Keratinocyte (primary cell): ENCODE measurements around the gene GGNBP2. TPM values are rescaled to one million over a fixed set of nuclear protein-coding genes. Genes with fewer than 3 reads are reported as not detected.

Experiments
- DNase-seq: peaks from one replicate; pipeline ENCODE4 v3.0.0-alpha.2; 2011; ENCODE audit warnings: low read depth, missing footprints, low spot score
- FAIRE-seq: peaks from 2 replicates; lab custom pipeline; 2011; peaks lifted over from hg19 to GRCh38; lab: Jason Lieb, UNC
- H2AFZ ChIP-seq: 2 replicates; pipeline ENCODE4 v1.6.0; 2012; ENCODE audit warnings: low read length, control low read depth, inconsistent platforms; ENCODE audit not compliant: control insufficient read depth
- H3K27ac ChIP-seq: 2 replicates; pipeline ENCODE4 v1.5.1; 2011; ENCODE audit warnings: low read length; ENCODE audit not compliant: control insufficient read depth, insufficient read depth
- H3K27me3 ChIP-seq: 3 replicates; pipeline ENCODE4 v1.6.0; 2011; ENCODE audit warnings: low read length; ENCODE audit not compliant: control insufficient read depth, insufficient read depth; ENCODE audit errors: extremely low read depth
- H3K36me3 ChIP-seq, 2 experiments: 2 replicates in 1 of 2; 3 replicates in 1 of 2; pipeline ENCODE4 v1.5.1; 2011; ENCODE audit warnings: low read length in 2 of 2, mild to moderate bottlenecking in 1 of 2; ENCODE audit not compliant: control insufficient read depth in 2 of 2, insufficient read depth in 2 of 2; ENCODE audit errors: extremely low read depth in 1 of 2
- H3K4me1 ChIP-seq: 3 replicates; pipeline ENCODE4 v1.5.1; 2011; ENCODE audit warnings: low read length; ENCODE audit not compliant: control insufficient read depth, insufficient read depth; ENCODE audit errors: extremely low read depth
- H3K4me2 ChIP-seq: 3 replicates; pipeline ENCODE4 v1.6.0; 2011; ENCODE audit warnings: low read depth, low read length; ENCODE audit not compliant: control insufficient read depth, insufficient read depth; ENCODE audit errors: extremely low read depth
- H3K4me3 ChIP-seq, 3 experiments: fragments of 200-600 bp in 1 of 3; sonication (generic) in 1 of 3; 2 replicates in 2 of 3; 3 replicates in 1 of 3; pipeline ENCODE4 v1.5.1; 2011 to 2016; ENCODE audit warnings: low read length in 3 of 3, mild to moderate bottlenecking in 3 of 3, control low read depth in 2 of 3, inconsistent platforms in 1 of 3, low read depth in 1 of 3, mixed read lengths in 1 of 3, mixed run types in 1 of 3, moderate library complexity in 1 of 3; ENCODE audit not compliant: control insufficient read depth in 2 of 3, insufficient read depth in 2 of 3; ENCODE audit errors: extremely low read depth in 1 of 3
- H3K79me2 ChIP-seq: 2 replicates; pipeline ENCODE4 v1.6.0; 2012; ENCODE audit warnings: low read length; ENCODE audit not compliant: control insufficient read depth, insufficient read depth
- H3K9ac ChIP-seq: 3 replicates; pipeline ENCODE4 v1.6.0; 2011; ENCODE audit warnings: low read length; ENCODE audit not compliant: control insufficient read depth, insufficient read depth; ENCODE audit errors: extremely low read depth
- H3K9me1 ChIP-seq: 3 replicates; pipeline ENCODE4 v1.6.0; 2011; ENCODE audit warnings: low read length; ENCODE audit not compliant: control insufficient read depth, insufficient read depth; ENCODE audit errors: extremely low read depth
- H3K9me3 ChIP-seq: 2 replicates; pipeline ENCODE4 v1.5.1; 2012; ENCODE audit warnings: low read depth, low read length; ENCODE audit not compliant: control insufficient read depth
- H4K20me1 ChIP-seq: 3 replicates; pipeline ENCODE4 v1.6.0; 2011; ENCODE audit warnings: low read length; ENCODE audit not compliant: control insufficient read depth, insufficient read depth; ENCODE audit errors: extremely low read depth
- EZH2 ChIP-seq: IDR thresholded peaks from one replicate; pipeline ENCODE4 v1.6.1; 2012; ENCODE audit warnings: inconsistent platforms, mild to moderate bottlenecking, low read length, moderate library complexity
- dilution Hi-C: fragments of 300-500 bp; cut with MboI; formaldehyde crosslinking; loops from one replicate; pipeline ENCODE4 v1.7.0; 2020; ENCODE audit warnings: low sequenced_read_pairs; ENCODE audit not compliant: extremely low pct_ligation_motif_present
- polyA plus RNA-seq, 5 experiments: library from polyadenylated mRNA; depleted of rRNA in 3 of 5; stranded (reverse) in 3 of 5; stranded (forward) in 1 of 5; unstranded in 1 of 5; fragments of >200 nt; gene quantifications; 1 replicate in 1 of 5; 2 replicates in 3 of 5; 3 replicates in 1 of 5; pipeline versions ENCODE4 v1.2.1 to v1.2.3, GENCODE V29; 2011 to 2012; ENCODE audit warnings: missing spikeins in 2 of 5, low read depth in 1 of 5, low replicate concordance in 1 of 5
- TF ChIP-seq, protein P1 (sequence below), 3 experiments: IDR thresholded peaks in 1 of 3; conservative IDR thresholded peaks in 1 of 3; optimal IDR thresholded peaks in 1 of 3; 2 replicates in 2 of 3; 3 replicates in 1 of 3; pipeline versions ENCODE3 to v1.5.1; 2011; ENCODE audit warnings: low read length in 3 of 3, mild to moderate bottlenecking in 3 of 3, moderate library complexity in 2 of 3, control low read depth in 1 of 3, inconsistent platforms in 1 of 3; ENCODE audit not compliant: insufficient read depth in 2 of 3; ENCODE audit errors: extremely low read depth in 1 of 3

The GGNBP2 gene
- polyA plus RNA-seq, 1 donor (not counting 4 experiments of a cell fraction or from before 2014, with no cell fraction given): 95.5 TPM

DNA sequence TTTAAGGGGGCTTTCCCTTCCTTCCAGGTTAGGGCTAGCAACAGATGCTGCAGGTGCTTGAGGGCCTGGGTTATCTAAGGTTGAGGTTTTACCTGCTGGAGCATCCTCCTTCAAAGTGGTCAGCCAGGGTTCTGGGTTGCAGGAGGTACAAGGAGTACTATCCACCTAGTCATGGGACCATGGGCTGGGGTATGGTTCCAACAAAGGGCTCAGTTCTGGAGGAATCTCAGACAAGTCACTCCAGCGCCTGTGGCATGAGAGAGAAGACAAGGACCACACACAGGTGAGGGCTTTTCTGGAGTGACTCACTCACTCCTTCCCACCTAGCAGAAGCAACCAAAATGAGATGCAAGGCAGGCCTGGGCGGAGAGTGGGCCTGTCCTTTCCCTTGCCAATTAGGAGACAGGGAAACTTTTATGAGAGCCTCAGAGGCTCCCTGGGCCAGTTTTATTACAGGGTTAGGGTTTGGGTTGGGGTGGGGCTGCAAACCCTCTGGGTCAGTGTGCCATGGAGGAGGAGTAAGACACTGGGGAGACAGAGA is 12.2 kb upstream of the GGNBP2 start:
- H2AFZ ChIP-seq: no peak overlapping the region
- H3K27ac ChIP-seq: peak overlapping the region; percentile 99
- H3K36me3 ChIP-seq: peaks cover 17 to 37% of the 10 kb centered on the region in 2 experiments
- H3K4me1 ChIP-seq: peaks cover 47% of the 10 kb centered on the region
- peak overlapping the region; percentile 99 for H3K9ac ChIP-seq
- peak overlapping the region in 1 of 3 experiments; percentile 79 for H3K4me3 ChIP-seq
- peak overlapping the region; percentile 82 for H3K4me2 ChIP-seq
- H3K79me2 ChIP-seq: peaks cover 28% of the 10 kb centered on the region
- H3K9me1 ChIP-seq: peaks cover 8% of the 10 kb centered on the region
- H3K27me3 ChIP-seq: no peaks in the 10 kb centered on the region
- H3K9me3 ChIP-seq: no peaks in the 10 kb centered on the region
- dilution Hi-C loops: no loop called here
- FAIRE-seq (no peak), DNase-seq (no peak)
- TF ChIP-seq EZH2: no peak
- TF ChIP-seq, protein P1, sequence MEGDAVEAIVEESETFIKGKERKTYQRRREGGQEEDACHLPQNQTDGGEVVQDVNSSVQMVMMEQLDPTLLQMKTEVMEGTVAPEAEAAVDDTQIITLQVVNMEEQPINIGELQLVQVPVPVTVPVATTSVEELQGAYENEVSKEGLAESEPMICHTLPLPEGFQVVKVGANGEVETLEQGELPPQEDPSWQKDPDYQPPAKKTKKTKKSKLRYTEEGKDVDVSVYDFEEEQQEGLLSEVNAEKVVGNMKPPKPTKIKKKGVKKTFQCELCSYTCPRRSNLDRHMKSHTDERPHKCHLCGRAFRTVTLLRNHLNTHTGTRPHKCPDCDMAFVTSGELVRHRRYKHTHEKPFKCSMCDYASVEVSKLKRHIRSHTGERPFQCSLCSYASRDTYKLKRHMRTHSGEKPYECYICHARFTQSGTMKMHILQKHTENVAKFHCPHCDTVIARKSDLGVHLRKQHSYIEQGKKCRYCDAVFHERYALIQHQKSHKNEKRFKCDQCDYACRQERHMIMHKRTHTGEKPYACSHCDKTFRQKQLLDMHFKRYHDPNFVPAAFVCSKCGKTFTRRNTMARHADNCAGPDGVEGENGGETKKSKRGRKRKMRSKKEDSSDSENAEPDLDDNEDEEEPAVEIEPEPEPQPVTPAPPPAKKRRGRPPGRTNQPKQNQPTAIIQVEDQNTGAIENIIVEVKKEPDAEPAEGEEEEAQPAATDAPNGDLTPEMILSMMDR (optimal IDR thresholded peaks at IDR 0.05 in 1 of 3, IDR thresholded peaks at IDR 0.05 in 1 of 3, conservative IDR thresholded peaks at IDR 0.05 in 1 of 3; ENCODE audit: extremely low read depth in 1 of 3, insufficient read depth in 2 of 3, low read length in 3 of 3): no peak
- H4K20me1 ChIP-seq: no peaks in the 10 kb centered on the region

DNA sequence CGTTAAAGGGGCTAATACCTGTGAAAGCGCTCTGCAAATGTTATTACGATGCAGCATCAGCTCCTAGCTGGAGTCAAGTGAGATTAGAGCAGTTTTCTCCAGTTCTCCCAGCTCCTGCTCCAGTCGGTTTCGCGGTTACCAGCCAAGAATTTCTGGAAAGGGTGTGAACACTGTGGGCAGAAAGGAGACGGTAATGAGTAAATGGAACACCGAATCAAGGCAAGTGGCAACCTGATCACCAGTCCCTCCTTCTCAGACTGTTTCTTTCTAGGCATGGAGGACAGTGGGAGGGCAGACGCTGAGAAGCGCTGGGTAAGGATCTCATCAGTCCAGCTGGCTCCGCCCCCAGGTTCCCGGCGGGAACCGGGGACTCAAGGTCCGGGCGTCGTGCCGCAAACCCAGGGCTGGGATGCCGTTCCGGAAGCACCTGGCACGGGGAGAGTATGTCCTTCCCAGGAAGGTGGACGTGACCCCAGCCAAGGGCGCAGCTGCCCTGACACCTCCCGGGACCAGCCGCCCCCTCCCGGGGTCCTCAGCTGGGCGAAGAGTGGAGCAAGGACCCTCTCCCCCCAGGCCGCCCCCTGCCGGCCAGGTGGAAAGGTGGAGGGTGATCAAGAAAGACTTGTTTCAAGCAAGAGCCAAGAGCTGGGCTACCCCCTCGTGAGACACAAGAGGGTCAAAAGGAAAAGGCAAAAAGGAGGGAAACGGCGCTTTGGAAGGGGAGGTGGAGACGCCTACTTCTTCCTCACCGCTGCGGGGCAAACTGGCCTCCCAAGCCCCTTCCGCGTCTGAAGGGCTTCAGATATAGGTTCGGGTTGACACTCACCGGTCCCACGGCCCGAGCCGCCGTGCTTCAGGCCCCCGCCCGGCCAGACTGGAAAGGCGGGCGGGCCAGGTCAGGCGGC is 10.5 kb upstream of the GGNBP2 start:
- Histone ChIP-seq H2AFZ (peak overlapping the region; percentile 71), H3K9ac (peak overlapping the region; percentile 99), H3K9me3 (no peaks in the 10 kb centered on the region), H3K27ac (peak overlapping the region; percentile 99), H3K4me2 (peak overlapping the region; percentile 82), H3K4me3 (peak overlapping the region; percentile 63 to 91 (median 79)), H3K27me3 (no peaks in the 10 kb centered on the region), H3K36me3 (peaks cover 14 to 29% of the 10 kb centered on the region in 2 experiments), H3K9me1 (peaks cover 4% of the 10 kb centered on the region), H3K4me1 (peaks cover 40% of the 10 kb centered on the region), H4K20me1 (no peaks in the 10 kb centered on the region), H3K79me2 (peaks cover 20% of the 10 kb centered on the region)
- TF ChIP-seq, protein P1 (optimal IDR thresholded peaks at IDR 0.05 in 1 of 3, IDR thresholded peaks at IDR 0.05 in 1 of 3, conservative IDR thresholded peaks at IDR 0.05 in 1 of 3; ENCODE audit: extremely low read depth in 1 of 3, insufficient read depth in 2 of 3, low read length in 3 of 3): peak; percentile 47 to 57 (median 52)
- TF ChIP-seq EZH2: no peak
- DNase-seq: peak; percentile 78
- dilution Hi-C loops: no loop called here
- FAIRE-seq: no peak
